A673 (cell line): ENCODE results near the gene STAB1.

Experiments
- CTCF ChIP-seq: fragments of 300-800, 200-600 bp; sonication (generic); conservative IDR thresholded peaks from 2 replicates; pipeline ENCODE4 v1.5.1; 2017; ENCODE audit warnings: low read depth, mild to moderate bottlenecking, antibody characterized with exemption, low read length, moderate library complexity, mixed read lengths
- EZH2 ChIP-seq: fragments of 200-600 bp; sonication (generic); IDR thresholded peaks from 2 replicates; pipeline ENCODE4 v1.6.1; 2017; ENCODE audit warnings: borderline replicate concordance, low read depth, mild to moderate bottlenecking, mixed read lengths, antibody characterized with exemption, low read length; ENCODE audit not compliant: poor library complexity, severe bottlenecking

- TF ChIP-seq EZH2 (no peak), CTCF (no peak)
Observed at GRCh38 chr3:52458770-52459545, 36.2 kb upstream of the STAB1 start.
